Fibroblast of pulmonary artery (primary cell): Measurements from ENCODE around the gene MOV10L1.

ENCODE experiments used
- DNase-seq: peaks from one replicate; pipeline ENCODE4 v3.0.0-alpha.2; 2010; ENCODE audit warnings: low read depth
- H3K4me3 ChIP-seq: replicated peaks from 2 replicates; pipeline ENCODE4 v1.5.1; 2011; ENCODE audit warnings: low read depth, mild to moderate bottlenecking, control low read depth, low read length, moderate library complexity
- CTCF ChIP-seq: IDR thresholded peaks from 2 replicates; pipeline ENCODE4 v1.5.1; 2011; ENCODE audit warnings: mild to moderate bottlenecking, control low read depth, low read length, inconsistent platforms; ENCODE audit errors: missing control alignments

Gene MOV10L1

GRCh38 chr22:50067244-50067643, 22.6 kb upstream of the MOV10L1 start:
- no peak for DNase-seq
- no peak for TF ChIP-seq CTCF
- no peak overlapping the region for H3K4me3 ChIP-seq

GRCh38 chr22:50068096-50068495, 21.7 kb upstream of the MOV10L1 start:
- DNase-seq = no peak
- H3K4me3 ChIP-seq = no peak overlapping the region
- TF ChIP-seq CTCF = no peak

- DNase-seq = no peak
- no peak for TF ChIP-seq CTCF
- no peak overlapping the region for H3K4me3 ChIP-seq
Observed at GRCh38 chr22:50070366-50070765, 19.4 kb upstream of the MOV10L1 start.

- H3K4me3 ChIP-seq = no peak overlapping the region
- no peak for DNase-seq
- TF ChIP-seq CTCF = no peak
Observed at GRCh38 chr22:50071432-50072166, 18.2 kb upstream of the MOV10L1 start.

- no peak for DNase-seq
- no peak for TF ChIP-seq CTCF
- H3K4me3 ChIP-seq = no peak overlapping the region
Observed at GRCh38 chr22:50072167-50072555, 17.6 kb upstream of the MOV10L1 start.

GRCh38 chr22:50072714-50073538, 16.9 kb upstream of the MOV10L1 start:
- no peak overlapping the region for H3K4me3 ChIP-seq
- no peak for TF ChIP-seq CTCF
- no peak for DNase-seq

GRCh38 chr22:50074056-50074455, 15.8 kb upstream of the MOV10L1 start:
- H3K4me3 ChIP-seq = no peak overlapping the region
- TF ChIP-seq CTCF = no peak
- no peak for DNase-seq
